BLaER1 treated with 17β-estradiol and CSF1 and Interleukin-3, amounts not matched to agents 10 nM and 100 nM (cell line): ENCODE measurements around the gene LIMK2.

Source experiments
- H3K27ac ChIP-seq, 11 experiments: shearing (Covaris generic); formaldehyde crosslinking; 2 replicates each; pipeline ENCODE4 v1.8.1; 2022
- H3K27me3 ChIP-seq, 11 experiments: shearing (Covaris generic); formaldehyde crosslinking; 2 replicates each; pipeline ENCODE4 v1.8.1; 2022
- H3K36me3 ChIP-seq, 11 experiments: shearing (Covaris generic); formaldehyde crosslinking; 2 replicates each; pipeline ENCODE4 v1.8.1; 2022
- H3K4me1 ChIP-seq, 10 experiments: shearing (Covaris generic); formaldehyde crosslinking; 2 replicates each; pipeline ENCODE4 v1.8.1; 2022
- H3K4me2 ChIP-seq, 11 experiments: shearing (Covaris generic); formaldehyde crosslinking; 2 replicates each; pipeline ENCODE4 v1.8.1; 2022
- H3K4me3 ChIP-seq, 10 experiments: shearing (Covaris generic); formaldehyde crosslinking; 2 replicates each; pipeline ENCODE4 v1.8.1; 2022
- H3K9ac ChIP-seq, 11 experiments: shearing (Covaris generic); formaldehyde crosslinking; 2 replicates each; pipeline ENCODE4 v1.8.1; 2022
- H3K9me3 ChIP-seq, 11 experiments: shearing (Covaris generic); formaldehyde crosslinking; replicated peaks in 1 of 11; 2 replicates each; pipeline ENCODE4 v1.8.1; 2022
- H4K20me1 ChIP-seq, 11 experiments: shearing (Covaris generic); formaldehyde crosslinking; 2 replicates each; pipeline ENCODE4 v1.8.1; 2022
- Cebpa-rat ChIP-seq, 11 experiments: shearing (Covaris generic); IDR thresholded peaks; 2 replicates each; pipeline ENCODE4 v1.8.1; 2022

The LIMK2 gene

DNA sequence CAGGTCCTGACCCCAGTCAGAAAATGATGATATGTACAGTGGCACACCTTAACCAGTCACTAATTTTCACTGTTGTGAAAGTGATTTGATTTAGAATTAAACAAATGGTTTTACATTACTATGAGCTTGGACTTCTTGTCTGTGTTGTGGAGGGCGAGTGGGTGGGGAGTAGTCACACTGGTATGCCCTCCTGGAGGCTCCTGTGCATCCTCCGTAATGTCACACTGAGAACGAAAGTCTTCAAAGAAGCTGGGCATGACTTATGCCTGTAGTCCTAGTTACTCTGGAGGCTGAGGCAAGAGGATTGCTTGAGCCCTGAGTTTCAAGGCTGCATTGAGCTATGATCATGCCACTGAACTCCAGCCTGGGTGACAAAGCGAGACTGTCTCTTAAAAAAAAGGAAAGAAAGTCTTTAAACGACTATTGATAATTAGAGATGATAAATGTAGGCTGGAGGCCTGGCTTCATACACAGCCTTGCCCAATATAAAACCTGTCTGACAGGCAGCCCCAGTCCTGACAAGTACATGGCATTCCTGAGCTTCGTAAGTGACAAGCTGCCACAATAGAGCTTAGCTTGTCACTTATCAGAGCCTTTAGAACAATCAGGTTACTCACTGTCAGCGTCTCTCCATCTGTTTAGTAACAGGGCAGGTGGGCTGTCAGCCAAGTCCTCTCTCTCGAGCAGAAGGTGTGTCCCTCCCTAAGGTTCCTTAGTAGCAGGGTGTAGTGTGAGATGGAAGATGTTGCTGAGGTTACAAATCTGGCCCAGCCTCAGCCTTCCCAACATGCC is 5.0 kb upstream of the LIMK2 start:
- Histone ChIP-seq H3K9me3 (peaks cover 0 to 6% (median 0%) of the 10 kb centered on the region in 11 experiments; a peak in 2 of 22 replicates), H3K36me3 (peaks cover 3 to 54% (median 18%) of the 10 kb centered on the region in 11 experiments), H3K9ac (no peak overlapping the region), H3K4me2 (no peak overlapping the region), H4K20me1 (no peaks in the 10 kb centered on the region), H3K4me1 (peaks cover 24 to 68% (median 31%) of the 10 kb centered on the region in 10 experiments), H3K27me3 (no peaks in the 10 kb centered on the region), H3K27ac (peak overlapping the region in 4 of 11 experiments; percentile 0 to 31 (median 27); a peak in 4 of 22 replicates), H3K4me3 (no peak overlapping the region)
- no peak for TF ChIP-seq Cebpa-rat (IDR thresholded peaks at IDR 0.05)

DNA sequence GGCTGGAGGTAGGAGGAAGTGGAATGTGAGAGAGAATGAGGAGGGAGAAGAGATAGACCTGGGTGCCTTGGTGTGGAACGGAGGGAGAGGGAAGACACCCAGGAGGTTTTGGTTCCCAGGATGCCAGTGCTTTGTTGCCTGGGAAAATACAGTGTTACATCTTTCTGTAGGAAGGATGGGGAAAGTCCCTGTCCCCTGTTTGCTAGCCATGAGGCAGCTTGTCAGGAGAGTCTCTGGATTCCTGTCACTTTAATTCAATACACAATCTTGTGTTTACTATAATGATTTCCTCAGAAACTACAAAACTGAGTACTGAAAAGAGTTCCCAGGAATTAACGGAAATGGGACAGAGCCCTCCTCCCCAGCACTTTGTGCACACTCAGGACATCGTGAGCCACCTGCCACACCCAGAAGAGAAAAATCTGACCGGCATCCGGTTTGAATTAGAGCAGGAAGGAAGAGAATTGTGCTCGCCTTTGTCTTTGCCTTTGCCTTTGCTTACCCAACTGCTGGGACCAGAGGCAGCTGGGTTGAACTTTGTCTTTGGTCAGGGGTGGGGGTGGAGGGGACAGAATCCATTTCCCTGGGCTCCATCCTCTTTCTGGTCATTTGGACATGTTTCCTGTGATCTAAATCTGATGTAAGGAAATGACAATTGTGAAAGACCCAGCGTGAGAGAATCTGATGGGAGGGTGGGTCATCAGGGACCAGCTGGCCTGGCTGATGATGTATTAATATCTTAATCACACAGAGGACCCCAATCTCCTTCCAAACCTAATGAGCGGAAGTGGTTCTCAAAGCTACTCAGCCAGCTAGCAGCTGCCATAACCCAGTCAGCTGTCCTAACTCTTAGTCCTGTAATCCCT is 1.3 kb upstream of the LIMK2 start:
- Histone ChIP-seq H3K36me3 (peaks cover 0 to 23% (median 17%) of the 10 kb centered on the region in 11 experiments; a peak in 17 of 22 replicates), H3K9me3 (peaks cover 0 to 6% (median 0%) of the 10 kb centered on the region in 11 experiments; a peak in 2 of 22 replicates), H3K4me3 (peak overlapping the region in 7 of 10 experiments; percentile 2 to 96 (median 93); a peak in 9 of 20 replicates), H3K4me2 (peak overlapping the region; percentile 84 to 99 (median 95)), H3K27ac (peak overlapping the region; percentile 81 to 97 (median 93); a peak in 21 of 22 replicates), H3K9ac (peak overlapping the region; percentile 90 to 98 (median 93); a peak in 20 of 22 replicates), H4K20me1 (peaks cover 0 to 10% (median 0%) of the 10 kb centered on the region in 11 experiments; a peak in 4 of 22 replicates), H3K4me1 (peaks cover 52 to 66% (median 58%) of the 10 kb centered on the region in 10 experiments), H3K27me3 (no peaks in the 10 kb centered on the region)
- TF ChIP-seq Cebpa-rat (IDR thresholded peaks at IDR 0.05), result peak in 2 of 11 experiments; percentile 30 to 61; a peak in 3 of 22 replicates

DNA sequence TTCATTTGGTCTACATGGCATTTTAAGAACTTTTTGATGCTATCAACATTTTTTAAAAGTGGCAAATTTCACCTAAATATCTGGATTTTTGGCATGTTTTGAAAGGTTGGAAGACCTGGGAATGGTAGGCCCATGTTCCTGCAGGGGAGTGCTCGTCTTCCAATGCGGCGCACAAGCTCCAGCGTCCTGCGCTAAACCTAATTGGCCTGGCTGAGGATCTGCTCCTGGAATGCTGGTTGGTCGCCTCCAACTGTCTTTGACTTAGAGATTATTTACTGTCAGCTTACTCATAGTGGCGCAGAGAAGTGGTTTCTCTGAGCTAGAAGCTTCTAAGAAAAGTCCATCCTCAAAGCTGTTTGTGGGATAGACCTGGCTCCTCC is 626 bp upstream of the LIMK2 start:
- Histone ChIP-seq H4K20me1 (peaks cover 0 to 15% (median 0%) of the 10 kb centered on the region in 11 experiments; a peak in 5 of 22 replicates), H3K4me2 (peak overlapping the region; percentile 84 to 99 (median 95)), H3K4me3 (peak overlapping the region; percentile 83 to 96 (median 94); a peak in 19 of 20 replicates), H3K27me3 (no peaks in the 10 kb centered on the region), H3K9me3 (peaks cover 0 to 6% (median 0%) of the 10 kb centered on the region in 11 experiments; a peak in 2 of 22 replicates), H3K9ac (peak overlapping the region; percentile 90 to 98 (median 93); a peak in 21 of 22 replicates), H3K27ac (peak overlapping the region; percentile 81 to 97 (median 93); a peak in 21 of 22 replicates), H3K4me1 (peaks cover 59 to 71% (median 65%) of the 10 kb centered on the region in 10 experiments), H3K36me3 (peaks cover 0 to 22% (median 15%) of the 10 kb centered on the region in 11 experiments; a peak in 14 of 22 replicates)
- TF ChIP-seq Cebpa-rat (IDR thresholded peaks at IDR 0.05), result no peak

DNA sequence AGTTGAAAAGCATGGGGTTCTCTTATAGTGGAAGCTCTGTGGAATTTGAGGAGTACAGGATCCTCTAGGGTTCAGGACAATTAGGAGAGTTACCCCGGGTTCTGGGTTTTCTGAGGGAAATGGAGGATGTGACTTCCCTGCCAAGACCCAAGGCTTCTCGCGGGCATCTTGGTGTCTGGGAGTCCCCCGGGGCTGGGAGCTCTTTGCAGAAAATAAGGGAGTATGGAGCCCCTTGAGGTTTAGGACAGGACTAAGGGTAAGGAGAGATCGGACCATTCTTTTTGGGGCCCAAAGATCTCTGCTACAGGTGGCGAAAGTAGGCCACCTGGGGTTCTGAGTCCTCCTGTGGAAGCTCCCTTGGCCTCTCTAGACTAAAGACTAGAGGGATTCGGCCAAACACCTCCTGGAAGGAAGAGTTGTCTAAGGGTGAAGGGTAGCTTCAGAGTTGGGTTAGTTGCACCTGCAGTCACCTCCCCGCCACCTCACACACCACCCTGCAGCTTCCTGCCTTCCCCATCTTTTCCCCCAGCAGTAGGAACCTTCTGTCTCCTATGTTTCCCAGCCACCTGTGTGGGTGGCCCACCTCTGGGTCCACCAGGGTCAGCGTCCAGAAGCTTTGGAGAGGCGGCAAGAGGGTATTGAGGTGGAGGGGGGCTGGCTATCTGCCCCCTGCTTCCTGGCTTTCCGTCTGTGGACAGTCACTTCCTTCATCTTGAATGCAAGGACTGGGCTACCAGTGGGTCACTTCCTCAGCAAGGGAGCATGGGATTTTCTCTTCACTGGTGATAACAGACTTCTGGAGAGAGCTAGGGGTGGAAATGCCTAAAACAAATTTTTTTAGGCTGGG is 908 bp downstream of the LIMK2 start:
- peaks cover 0 to 6% (median 0%) of the 10 kb centered on the region in 11 experiments; a peak in 2 of 22 replicates for H3K9me3 ChIP-seq
- peaks cover 0 to 21% (median 0%) of the 10 kb centered on the region in 11 experiments; a peak in 5 of 22 replicates for H4K20me1 ChIP-seq
- H3K4me1 ChIP-seq, result peaks cover 74 to 84% (median 80%) of the 10 kb centered on the region in 10 experiments
- H3K4me3 ChIP-seq, result peak overlapping the region; percentile 83 to 96 (median 94)
- peak overlapping the region; percentile 81 to 97 (median 93) for H3K27ac ChIP-seq
- peak overlapping the region; percentile 93 to 99 (median 95) for H3K4me2 ChIP-seq
- peaks cover 0 to 22% (median 15%) of the 10 kb centered on the region in 11 experiments; a peak in 11 of 22 replicates for H3K36me3 ChIP-seq
- H3K27me3 ChIP-seq, result no peaks in the 10 kb centered on the region
- peak overlapping the region; percentile 90 to 98 (median 93) for H3K9ac ChIP-seq
- TF ChIP-seq Cebpa-rat (IDR thresholded peaks at IDR 0.05), result no peak

DNA sequence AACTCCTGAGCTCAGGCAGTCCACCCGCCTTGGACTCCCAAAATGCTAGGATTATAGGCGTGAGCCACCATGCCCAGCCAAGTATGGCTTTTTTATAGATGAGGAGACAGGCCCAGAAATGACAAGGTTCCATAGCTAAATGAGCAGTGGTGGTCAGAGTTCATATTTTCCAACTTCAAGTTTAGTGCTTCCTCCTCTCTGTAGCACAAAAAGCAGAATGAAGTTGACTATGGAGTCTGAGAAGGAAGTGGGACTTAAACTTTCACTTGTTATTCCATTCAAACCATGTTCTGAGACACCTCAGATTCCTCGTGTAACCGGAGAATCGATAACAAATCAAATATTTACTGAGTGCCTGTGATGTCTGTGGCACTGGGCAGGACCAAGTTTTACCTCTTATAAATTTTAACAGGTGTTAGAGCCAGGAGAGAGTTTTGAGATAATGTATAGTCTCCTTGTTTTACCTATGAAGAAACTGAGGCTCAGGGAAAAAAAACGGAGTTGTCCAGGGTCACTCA is 3.0 kb downstream of the LIMK2 start:
- Histone ChIP-seq H3K4me1 (peaks cover 87 to 94% (median 91%) of the 10 kb centered on the region in 10 experiments), H3K27ac (peak overlapping the region; percentile 35 to 97 (median 87); a peak in 18 of 22 replicates), H3K4me3 (peak overlapping the region in 6 of 10 experiments; percentile 9 to 96 (median 87); a peak in 8 of 20 replicates)

DNA sequence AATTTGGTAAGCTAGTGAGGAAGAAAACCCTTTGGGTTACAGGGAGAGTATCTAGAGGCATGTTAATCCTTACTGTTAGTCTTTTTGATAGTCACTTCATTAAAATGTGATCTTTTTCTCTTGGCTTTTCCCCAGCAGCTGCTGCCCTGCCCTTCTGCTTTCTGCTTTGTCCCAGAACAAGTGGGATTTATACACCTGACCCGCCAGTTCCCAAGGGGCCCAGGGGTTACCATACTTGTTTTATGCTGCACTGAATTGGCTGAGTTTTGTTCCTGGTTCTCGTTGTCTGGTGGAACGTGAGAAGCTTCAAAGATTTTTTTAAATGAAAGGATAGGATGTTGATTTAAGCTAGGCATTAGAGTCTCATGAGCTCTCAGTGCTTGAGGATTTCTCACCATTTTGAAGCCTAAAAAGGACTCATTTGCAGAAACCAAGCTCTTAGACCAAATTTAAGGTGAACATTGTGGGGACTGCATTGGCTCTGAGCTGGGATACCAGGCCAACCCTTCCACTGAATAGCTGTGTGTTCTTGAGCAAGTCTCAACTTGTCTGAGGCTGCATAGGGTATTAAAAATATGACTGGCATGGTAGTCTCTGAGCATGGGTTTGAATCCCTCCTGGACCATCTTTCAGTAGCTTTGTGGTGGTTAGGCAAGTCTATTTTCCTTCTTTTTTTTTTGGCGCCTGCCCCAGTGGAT is 6.6 kb downstream of the LIMK2 start:
- Histone ChIP-seq H3K4me3 (0 out of 20 replicates have a peak overlapping the region, but pooled peaks of 2 of the 10 experiments have one; percentile 2 to 95), H4K20me1 (peaks cover 0 to 23% (median under 1%) of the 10 kb centered on the region in 11 experiments; a peak in 6 of 22 replicates), H3K4me2 (peak overlapping the region; percentile 93 to 99 (median 95)), H3K4me1 (peaks cover 91 to 100% (median 100%) of the 10 kb centered on the region in 10 experiments), H3K27ac (peak overlapping the region; percentile 73 to 97 (median 85)), H3K27me3 (no peaks in the 10 kb centered on the region), H3K9ac (peak overlapping the region; percentile 62 to 96 (median 74); a peak in 21 of 22 replicates), H3K9me3 (no peaks in the 10 kb centered on the region), H3K36me3 (peaks cover 0 to 64% (median 36%) of the 10 kb centered on the region in 11 experiments; a peak in 15 of 22 replicates)
- no peak for TF ChIP-seq Cebpa-rat (IDR thresholded peaks at IDR 0.05)

More for the DNA sequence above, 3.0 kb downstream of the LIMK2 start:
- peaks cover 0 to 23% (median 0%) of the 10 kb centered on the region in 11 experiments; a peak in 5 of 22 replicates for H4K20me1 ChIP-seq
- no peaks in the 10 kb centered on the region for H3K9me3 ChIP-seq
- peak overlapping the region; percentile 93 to 99 (median 95) for H3K4me2 ChIP-seq
- H3K36me3 ChIP-seq, result peaks cover 0 to 43% (median 30%) of the 10 kb centered on the region in 11 experiments; a peak in 15 of 22 replicates
- H3K9ac ChIP-seq, result peak overlapping the region in 7 of 11 experiments; percentile 28 to 96 (median 52); a peak in 11 of 22 replicates
- no peaks in the 10 kb centered on the region for H3K27me3 ChIP-seq
- no peak for TF ChIP-seq Cebpa-rat (IDR thresholded peaks at IDR 0.05)

DNA sequence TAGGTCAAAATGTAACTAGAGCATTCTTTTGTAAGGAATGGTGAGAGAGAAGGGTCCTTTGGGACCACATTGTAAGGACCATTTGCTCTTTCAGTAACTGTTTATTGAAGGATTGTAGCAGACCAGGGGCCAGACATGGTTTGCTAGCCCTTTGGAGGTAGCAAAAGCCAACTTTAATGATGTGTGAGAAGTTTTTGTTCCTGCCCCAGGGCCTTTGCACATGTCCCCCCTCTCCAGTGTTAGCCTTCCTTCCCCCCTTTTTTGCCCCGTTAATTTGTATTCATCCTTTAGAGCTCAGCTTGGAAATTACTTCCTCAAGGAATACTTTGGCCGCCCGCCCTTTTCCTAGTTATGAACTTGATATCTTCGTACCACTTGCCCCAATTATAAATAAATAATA is 9.0 kb downstream of the LIMK2 start:
- TF ChIP-seq Cebpa-rat (IDR thresholded peaks at IDR 0.05), result no peak

More for the DNA sequence above, 9.0 kb downstream of the LIMK2 start:
- Histone ChIP-seq H3K9me3 (no peaks in the 10 kb centered on the region), H3K4me3 (no peak overlapping the region), H3K27ac (peak overlapping the region; percentile 62 to 97 (median 85); a peak in 21 of 22 replicates), H3K4me1 (peaks cover 72 to 100% (median 90%) of the 10 kb centered on the region in 10 experiments), H3K27me3 (no peaks in the 10 kb centered on the region), H3K9ac (peak overlapping the region in 10 of 11 experiments; percentile 30 to 70 (median 54); a peak in 13 of 22 replicates), H3K4me2 (peak overlapping the region in 10 of 11 experiments; percentile 30 to 97 (median 94); a peak in 19 of 22 replicates), H3K36me3 (peaks cover 9 to 65% (median 41%) of the 10 kb centered on the region in 11 experiments), H4K20me1 (peaks cover 0 to 14% (median 0%) of the 10 kb centered on the region in 11 experiments; a peak in 6 of 22 replicates)
